Endodermal cell (in vitro differentiated cells): Measurements from ENCODE around the gene TPH2. TPM values are rescaled to one million over a fixed set of nuclear protein-coding genes. Genes with fewer than 3 reads are reported as not detected.
A peak's percentile ranks its signal among the peaks of the same experiment; 100 is the strongest.

Experiments
- DNase-seq: peaks from one replicate; pipeline ENCODE4 v3.0.0-alpha.2; 2017
- H3K27ac ChIP-seq: 2 replicates; pipeline ENCODE4 v1.5.1; 2013; ENCODE audit warnings: mild to moderate bottlenecking, low read depth, low read length, moderate library complexity
- H3K27me3 ChIP-seq: 2 replicates; pipeline ENCODE4 v1.6.1; 2013; ENCODE audit warnings: mild to moderate bottlenecking, low read length, moderate library complexity; ENCODE audit not compliant: insufficient read depth, control insufficient read depth, poor library complexity, severe bottlenecking
- H3K36me3 ChIP-seq: 2 replicates; pipeline ENCODE4 v1.7.0; 2013; ENCODE audit warnings: mild to moderate bottlenecking, low read length, moderate library complexity; ENCODE audit not compliant: control insufficient read depth, insufficient read depth
- H3K4me1 ChIP-seq: one replicate; pipeline ENCODE4 v1.7.0; 2013; ENCODE audit warnings: low read length; ENCODE audit not compliant: control insufficient read depth, insufficient read depth
- H3K4me3 ChIP-seq: 2 replicates; pipeline ENCODE4 v1.5.1; 2013; ENCODE audit warnings: mild to moderate bottlenecking, low read length, moderate library complexity
- H3K9ac ChIP-seq: 2 replicates; pipeline ENCODE4 v1.6.1; 2013; ENCODE audit warnings: mild to moderate bottlenecking, low read length, moderate library complexity; ENCODE audit not compliant: poor library complexity, severe bottlenecking; ENCODE audit errors: extremely low read depth
- H3K9me3 ChIP-seq: 2 replicates; pipeline ENCODE4 v1.6.1; 2013; ENCODE audit warnings: mild to moderate bottlenecking, low read length, moderate library complexity; ENCODE audit not compliant: control insufficient read depth
- H3K27ac Mint-ChIP-seq: 2 replicates; pipeline ENCODE4 v1.8.0; 2020; ENCODE audit warnings: mixed read lengths
- H3K27me3 Mint-ChIP-seq: 2 replicates; pipeline ENCODE4 v1.8.0; 2021; ENCODE audit warnings: mild to moderate bottlenecking, mixed read lengths; ENCODE audit not compliant: insufficient read depth
- H3K36me3 Mint-ChIP-seq: 2 replicates; pipeline ENCODE4 v1.8.0; 2020; ENCODE audit warnings: low read depth, mixed read lengths
- H3K4me1 Mint-ChIP-seq: 2 replicates; pipeline ENCODE4 v1.8.0; 2020; ENCODE audit warnings: mixed read lengths
- H3K4me3 Mint-ChIP-seq: 2 replicates; pipeline ENCODE4 v1.8.0; 2020; ENCODE audit warnings: mild to moderate bottlenecking, moderate library complexity, mixed read lengths
- H3K9me3 Mint-ChIP-seq: 2 replicates; pipeline ENCODE4 v1.8.0; 2020; ENCODE audit warnings: mild to moderate bottlenecking, mixed read lengths
- WGBS, 2 experiments: methylation state at CpG; one replicate each; pipeline versions ENCODE4 v1.1.5 to v1.1.7; 2013; ENCODE audit warnings: missing lambda C conversion rate in 2 of 2, mixed read lengths in 1 of 2; ENCODE audit not compliant: insufficient coverage in 1 of 2, insufficient read length in 1 of 2; 5-methylcytosine and 5-hydroxymethylcytosine counted together
- total RNA-seq, 2 donors: library from RNA; stranded (reverse); fragmentation: NEBNext Ultra II Directional in 1 of 2; extraction: Animal tissue kit (Norgen Biotek cat#: 25700) in 1 of 2; gene quantifications; 2 replicates in 1 of 2; 3 replicates in 1 of 2; pipeline ENCODE4 v1.2.1, GENCODE V29; 2021
- TF ChIP-seq, protein P1 (sequence below): fragments of 200-600 bp; sonication (generic); conservative IDR thresholded peaks from 2 replicates; pipeline ENCODE4 v1.5.0; 2021; ENCODE audit warnings: antibody characterized with exemption, mild to moderate bottlenecking

TPH2 gene
- total RNA-seq, 2 donors from 2014 or later = 0.11 TPM; not detected in 1

DNA sequence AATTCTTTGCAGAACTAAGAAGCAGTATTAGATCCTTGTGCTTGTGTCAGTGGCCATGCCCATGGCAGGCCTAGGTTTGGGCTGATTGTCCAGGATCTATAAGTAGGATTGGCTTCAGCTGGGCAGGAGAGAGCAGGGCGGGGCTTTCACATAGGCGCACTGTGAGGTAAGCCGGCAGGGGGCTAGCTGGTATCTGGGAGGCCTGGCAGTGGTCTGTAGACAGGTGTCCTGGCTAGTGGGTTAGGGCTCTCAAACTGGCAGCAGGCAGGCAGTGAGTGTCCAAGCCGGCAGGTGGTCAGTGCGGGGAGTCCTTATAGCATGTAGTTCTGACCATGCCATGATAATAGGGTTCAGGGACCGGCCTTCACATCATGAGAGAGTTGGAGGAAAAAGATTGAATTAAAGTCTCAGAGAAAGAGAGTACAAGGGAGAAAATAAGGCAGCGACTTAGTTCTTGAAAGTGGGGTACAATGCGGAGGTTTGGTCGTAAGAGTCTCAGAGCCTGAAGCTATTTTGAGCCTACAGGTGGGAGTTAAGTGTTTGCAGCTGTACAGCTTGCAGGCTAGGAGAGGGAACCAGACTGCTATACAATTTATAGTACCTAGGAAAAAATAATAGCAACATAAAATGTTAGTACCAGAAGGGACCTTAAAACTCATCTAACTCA lies 137.4 kb downstream of the TPH2 start:
- Histone ChIP-seq H3K4me1 (no peaks in the 10 kb centered on the region), H3K9ac (no peak overlapping the region), H3K27me3 (no peaks in the 10 kb centered on the region), H3K27ac (no peak overlapping the region), H3K4me3 (no peak overlapping the region), H3K9me3 (peaks cover 13% of the 10 kb centered on the region), H3K36me3 (no peaks in the 10 kb centered on the region)
- Mint-ChIP-seq H3K9me3 (peaks cover 8% of the 10 kb centered on the region), H3K36me3 (no peaks in the 10 kb centered on the region), H3K4me3 (no peak overlapping the region), H3K4me1 (peaks cover 16% of the 10 kb centered on the region), H3K27ac (no peak overlapping the region), H3K27me3 (no peaks in the 10 kb centered on the region)
- DNase-seq = peak; percentile 58
- TF ChIP-seq, protein P1, sequence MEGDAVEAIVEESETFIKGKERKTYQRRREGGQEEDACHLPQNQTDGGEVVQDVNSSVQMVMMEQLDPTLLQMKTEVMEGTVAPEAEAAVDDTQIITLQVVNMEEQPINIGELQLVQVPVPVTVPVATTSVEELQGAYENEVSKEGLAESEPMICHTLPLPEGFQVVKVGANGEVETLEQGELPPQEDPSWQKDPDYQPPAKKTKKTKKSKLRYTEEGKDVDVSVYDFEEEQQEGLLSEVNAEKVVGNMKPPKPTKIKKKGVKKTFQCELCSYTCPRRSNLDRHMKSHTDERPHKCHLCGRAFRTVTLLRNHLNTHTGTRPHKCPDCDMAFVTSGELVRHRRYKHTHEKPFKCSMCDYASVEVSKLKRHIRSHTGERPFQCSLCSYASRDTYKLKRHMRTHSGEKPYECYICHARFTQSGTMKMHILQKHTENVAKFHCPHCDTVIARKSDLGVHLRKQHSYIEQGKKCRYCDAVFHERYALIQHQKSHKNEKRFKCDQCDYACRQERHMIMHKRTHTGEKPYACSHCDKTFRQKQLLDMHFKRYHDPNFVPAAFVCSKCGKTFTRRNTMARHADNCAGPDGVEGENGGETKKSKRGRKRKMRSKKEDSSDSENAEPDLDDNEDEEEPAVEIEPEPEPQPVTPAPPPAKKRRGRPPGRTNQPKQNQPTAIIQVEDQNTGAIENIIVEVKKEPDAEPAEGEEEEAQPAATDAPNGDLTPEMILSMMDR = no peak
- 90 to 94% methylated on average over 6 to 9 of the region's 9 CpGs for WGBS, 2 experiments

DNA sequence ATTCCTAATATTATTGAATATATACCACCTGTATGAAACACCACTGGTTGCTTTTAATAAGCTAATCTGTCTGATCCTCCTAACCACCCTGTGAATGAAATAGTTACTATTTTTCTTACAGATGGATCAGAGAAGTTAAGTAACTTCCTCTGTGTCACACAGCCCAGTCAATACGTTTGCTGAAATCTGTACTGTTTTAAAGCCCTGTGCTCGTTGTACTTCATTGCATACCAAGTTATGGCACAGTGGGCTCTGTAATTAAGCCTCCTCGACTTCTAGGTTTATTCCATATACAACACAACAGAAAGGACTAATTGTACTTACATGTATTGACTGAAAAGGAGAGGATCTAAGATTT lies 137.9 kb downstream of the TPH2 start:
- no peaks in the 10 kb centered on the region for H3K27me3 ChIP-seq
- Mint-ChIP-seq H3K4me1 (peaks cover 16% of the 10 kb centered on the region), H3K4me3 (no peak overlapping the region), H3K36me3 (no peaks in the 10 kb centered on the region), H3K27me3 (no peaks in the 10 kb centered on the region), H3K27ac (no peak overlapping the region), H3K9me3 (peaks cover 3% of the 10 kb centered on the region)
- H3K4me3 ChIP-seq = no peak overlapping the region
- H3K9me3 ChIP-seq = peaks cover 8% of the 10 kb centered on the region
- WGBS, 2 experiments = 88 to 92% methylated on average over 2 to 3 of the region's 3 CpGs
- TF ChIP-seq, protein P1 = no peak
- no peak for DNase-seq
- H3K4me1 ChIP-seq = no peaks in the 10 kb centered on the region
- no peaks in the 10 kb centered on the region for H3K36me3 ChIP-seq
- no peak overlapping the region for H3K27ac ChIP-seq
- H3K9ac ChIP-seq = no peak overlapping the region

DNA sequence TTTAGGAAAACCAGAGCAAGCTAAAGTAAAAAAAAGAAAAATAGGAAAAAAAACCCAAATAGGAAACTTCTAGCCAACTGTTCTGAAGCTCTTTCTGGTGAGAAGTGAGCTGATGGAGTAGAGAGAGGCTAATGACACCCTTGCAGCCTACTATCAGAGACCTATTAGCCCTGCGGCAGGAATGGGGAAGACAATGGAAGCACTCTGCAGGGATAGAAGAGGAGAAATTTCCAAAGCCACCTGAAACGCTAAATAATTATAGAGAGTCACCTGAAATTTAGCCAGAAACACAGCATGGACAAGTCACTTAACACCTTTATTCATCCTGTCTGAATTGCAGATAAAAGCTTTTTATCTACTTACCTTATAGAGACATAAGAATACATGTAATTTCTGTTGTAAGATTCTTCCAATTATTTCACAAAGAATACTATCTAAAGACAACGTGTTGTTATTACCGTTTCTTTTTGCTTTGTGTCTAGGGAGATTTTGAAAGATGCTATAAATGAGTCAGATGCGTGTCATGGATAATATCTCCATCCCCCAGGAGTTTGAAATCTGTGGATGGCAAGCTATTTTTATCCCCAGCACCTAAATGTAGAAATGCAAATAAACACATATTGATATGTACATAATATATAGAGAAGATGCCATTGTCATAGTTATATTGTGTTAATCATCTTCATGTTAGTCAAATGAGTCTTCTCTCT lies 138.6 kb downstream of the TPH2 start:
- Histone ChIP-seq H3K4me1 (no peaks in the 10 kb centered on the region), H3K4me3 (no peak overlapping the region), H3K9ac (no peak overlapping the region), H3K27ac (no peak overlapping the region), H3K36me3 (no peaks in the 10 kb centered on the region), H3K27me3 (no peaks in the 10 kb centered on the region), H3K9me3 (peaks cover 3% of the 10 kb centered on the region)
- H3K36me3 Mint-ChIP-seq = no peaks in the 10 kb centered on the region
- no peak overlapping the region for H3K27ac Mint-ChIP-seq
- TF ChIP-seq, protein P1 = peak; percentile 25
- no peaks in the 10 kb centered on the region for H3K9me3 Mint-ChIP-seq
- no peaks in the 10 kb centered on the region for H3K27me3 Mint-ChIP-seq
- DNase-seq = no peak
- WGBS, 2 experiments = 82% methylated on average over 5 of the region's 5 CpGs; no CpG with 5 or more reads in 1 of the 2 experiments
- no peak overlapping the region for H3K4me3 Mint-ChIP-seq
- H3K4me1 Mint-ChIP-seq = peaks cover 16% of the 10 kb centered on the region
